ENCODE data around the gene FAM136A.

DNA sequence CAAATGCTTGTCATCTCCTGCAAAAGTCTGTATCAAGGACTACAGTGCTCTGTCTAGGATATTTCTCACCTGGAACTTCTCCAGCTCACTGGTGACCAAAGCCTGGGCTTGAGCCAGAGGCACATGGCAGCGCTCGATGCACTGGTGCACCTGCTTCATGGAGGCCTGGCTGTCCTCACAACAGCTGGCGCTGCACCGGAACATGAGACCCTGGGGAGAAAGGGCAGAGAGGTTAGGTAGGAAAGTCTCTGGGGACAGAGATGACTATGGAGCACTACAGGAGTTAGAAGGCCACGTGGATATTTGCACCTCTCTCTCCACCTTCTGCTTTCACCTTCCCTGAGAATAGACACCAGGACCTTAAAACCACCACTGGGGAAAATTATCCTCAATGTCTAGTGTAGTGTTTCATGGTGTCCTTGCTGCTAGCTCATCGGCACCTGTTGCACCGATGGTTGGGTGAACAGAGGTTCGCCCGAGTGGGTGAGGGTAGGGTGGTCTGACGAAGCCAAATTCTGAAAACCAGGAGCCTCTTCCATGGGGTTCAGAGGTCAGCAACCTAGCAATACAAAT, 1.0 kb downstream of the FAM136A start:
- TF ChIP-seq ZNF274 (IDR thresholded peaks at IDR 0.05; ENCODE audit: low read depth, low read length) (no peak), YY1 (IDR thresholded peaks at IDR 0.05; ENCODE audit: insufficient read depth, insufficient read length) (no peak)

Measured in NT2/D1 (cell line).